Activated naive CD8-positive, alpha-beta T cell treated with anti-CD3 and anti-CD28 coated beads for 36 hours (primary cell): Measurements from ENCODE around the gene SLC25A44. TPM values are rescaled to one million over a fixed set of nuclear protein-coding genes. Genes with fewer than 3 reads are reported as not detected.
A peak's percentile ranks its signal among the peaks of the same experiment; 100 is the strongest.

ENCODE experiments used
- DNase-seq: peaks from one replicate; pipeline ENCODE4 v3.0.0; 2021
- H3K27ac Mint-ChIP-seq: one replicate; pipeline ENCODE4 v1.8.0; 2022; ENCODE audit warnings: mild to moderate bottlenecking, moderate library complexity, mixed read lengths
- H3K27me3 Mint-ChIP-seq: one replicate; pipeline ENCODE4 v1.8.0; 2022; ENCODE audit warnings: mild to moderate bottlenecking, mixed read lengths
- H3K36me3 Mint-ChIP-seq: one replicate; pipeline ENCODE4 v1.8.0; 2021; ENCODE audit warnings: mild to moderate bottlenecking, mixed read lengths
- H3K4me1 Mint-ChIP-seq: one replicate; pipeline ENCODE4 v1.8.0; 2021; ENCODE audit warnings: mixed read lengths
- H3K4me3 Mint-ChIP-seq: one replicate; pipeline ENCODE4 v1.8.0; 2022; ENCODE audit warnings: mild to moderate bottlenecking, moderate library complexity, mixed read lengths
- H3K9me3 Mint-ChIP-seq: one replicate; pipeline ENCODE4 v1.8.0; 2022; ENCODE audit warnings: mixed read lengths
- total RNA-seq, 2 experiments: library from RNA; stranded (reverse); gene quantifications; one replicate each; pipeline ENCODE4 v1.2.3, GENCODE V29; 2021

The SLC25A44 gene
- total RNA-seq, 2 experiments from 2014 or later: 55.0 to 60.7 TPM

DNA sequence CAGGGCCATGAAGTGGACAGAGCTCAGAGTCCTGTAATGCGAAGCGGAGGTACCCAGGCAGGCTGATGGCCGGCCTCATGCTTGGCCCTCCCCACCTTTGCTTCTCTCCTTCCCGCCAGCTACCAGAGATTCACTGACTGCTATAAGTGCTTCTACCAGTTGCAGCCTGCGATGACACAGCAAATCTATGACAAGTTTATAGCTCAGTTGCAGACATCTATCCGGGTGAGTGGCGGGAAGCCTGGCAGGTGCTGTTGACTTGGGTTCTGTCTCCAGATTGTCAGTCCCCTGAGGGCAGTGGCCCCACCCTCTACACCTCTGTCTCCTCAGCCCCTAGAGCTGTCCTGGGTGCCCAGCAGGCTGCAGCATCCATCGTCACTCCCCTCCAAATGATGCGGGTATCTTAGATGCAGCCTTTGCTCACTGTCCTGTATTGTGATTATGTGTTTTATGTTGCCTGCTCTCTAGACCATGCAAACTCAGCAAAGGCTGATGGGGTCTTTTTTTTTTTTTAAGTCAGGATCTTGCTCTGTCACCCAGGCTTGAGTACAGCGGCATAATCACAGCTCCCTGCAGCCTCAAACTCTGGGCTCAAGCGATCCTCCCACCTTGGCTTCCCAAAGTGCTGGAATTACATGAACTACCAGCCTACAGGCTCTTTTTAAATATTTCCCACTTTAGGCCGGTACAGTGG lies 38.4 kb downstream of the SLC25A44 start:
- Mint-ChIP-seq H3K36me3 (peaks cover 23% of the 10 kb centered on the region), H3K27me3 (no peaks in the 10 kb centered on the region), H3K4me3 (no peak overlapping the region), H3K27ac (peak overlapping the region; percentile 43), H3K4me1 (peaks cover 10% of the 10 kb centered on the region), H3K9me3 (no peaks in the 10 kb centered on the region)
- DNase-seq: no peak

DNA sequence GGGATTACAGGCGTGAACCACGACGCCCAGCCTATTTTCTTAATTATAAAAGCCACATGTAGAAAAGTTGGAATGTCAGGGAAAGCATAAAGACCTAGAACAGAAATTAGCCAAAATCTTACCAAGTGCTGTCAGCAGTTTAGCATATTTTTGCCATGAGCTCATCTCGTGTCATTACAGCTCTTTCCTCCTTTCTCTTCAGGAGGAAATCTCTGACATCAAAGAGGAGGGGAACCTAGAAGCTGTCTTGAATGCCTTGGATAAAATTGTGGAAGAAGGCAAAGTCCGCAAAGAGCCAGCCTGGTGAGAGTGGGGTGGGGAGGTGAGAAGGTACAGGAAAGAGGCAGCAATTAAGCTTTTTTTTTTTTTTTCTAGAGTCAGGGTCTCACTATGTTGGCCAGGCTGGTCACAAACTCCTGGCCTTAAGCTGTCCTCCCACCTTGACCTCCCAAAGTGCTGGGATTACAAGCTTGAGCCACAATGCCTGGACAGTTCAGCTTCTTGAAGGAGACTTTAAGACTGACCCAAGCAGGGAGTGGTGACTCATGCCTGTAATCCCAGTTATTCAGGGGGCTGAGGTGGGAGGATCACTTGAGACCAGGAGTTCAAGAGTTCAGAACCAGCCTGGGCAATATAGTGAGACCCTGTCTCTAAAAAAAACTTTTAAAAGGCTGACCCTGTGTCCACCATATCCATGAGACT lies 39.7 kb downstream of the SLC25A44 start:
- DNase-seq: no peak
- H3K4me1 Mint-ChIP-seq: peaks cover 15% of the 10 kb centered on the region
- H3K36me3 Mint-ChIP-seq: peaks cover 23% of the 10 kb centered on the region
- H3K27me3 Mint-ChIP-seq: no peaks in the 10 kb centered on the region
- H3K27ac Mint-ChIP-seq: peak overlapping the region; percentile 43
- H3K4me3 Mint-ChIP-seq: no peak overlapping the region
- no peaks in the 10 kb centered on the region for H3K9me3 Mint-ChIP-seq

DNA sequence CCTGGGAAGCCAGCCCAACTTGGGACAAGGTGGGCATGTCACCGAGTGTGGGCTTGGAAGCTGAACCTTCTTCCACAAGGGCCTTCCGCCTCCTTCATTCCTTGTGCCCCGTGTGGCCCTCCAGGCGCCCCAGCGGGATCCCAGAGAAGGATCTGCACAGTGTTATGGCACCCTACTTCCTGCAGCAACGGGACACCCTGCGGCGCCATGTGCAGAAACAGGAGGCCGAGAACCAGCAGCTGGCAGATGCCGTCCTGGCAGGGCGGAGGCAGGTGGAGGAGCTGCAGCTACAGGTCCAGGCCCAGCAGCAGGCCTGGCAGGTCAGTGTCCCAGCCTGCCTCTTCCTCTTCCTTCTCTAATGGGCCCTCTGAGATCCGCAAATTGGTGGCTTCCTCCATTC lies 42.3 kb downstream of the SLC25A44 start:
- H3K9me3 Mint-ChIP-seq: no peaks in the 10 kb centered on the region
- no peak overlapping the region for H3K27ac Mint-ChIP-seq
- peaks cover 10% of the 10 kb centered on the region for H3K4me1 Mint-ChIP-seq
- H3K4me3 Mint-ChIP-seq: no peak overlapping the region
- H3K27me3 Mint-ChIP-seq: no peaks in the 10 kb centered on the region
- no peak for DNase-seq
- H3K36me3 Mint-ChIP-seq: peaks cover 21% of the 10 kb centered on the region

DNA sequence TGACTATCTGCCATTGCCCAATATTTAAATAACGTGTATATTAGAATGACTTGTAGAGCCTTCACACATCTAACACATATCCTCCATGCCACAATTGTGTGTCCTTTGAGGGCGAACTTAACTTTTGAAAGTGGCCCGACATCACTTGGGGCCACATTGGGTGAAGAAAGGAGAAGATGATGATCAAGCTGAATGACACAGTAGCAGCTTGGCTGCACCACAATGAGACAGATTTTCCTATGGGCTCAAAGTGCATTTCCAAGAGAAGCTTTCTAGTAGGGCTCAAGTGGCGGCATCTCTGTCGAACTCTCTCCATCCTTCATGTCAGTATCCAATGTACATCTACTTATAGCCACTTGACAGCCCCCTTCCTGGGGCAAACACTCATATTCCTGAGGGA lies 44.3 kb downstream of the SLC25A44 start:
- Mint-ChIP-seq H3K36me3 (peaks cover 21% of the 10 kb centered on the region), H3K4me3 (no peak overlapping the region), H3K27ac (peak overlapping the region; percentile 45), H3K4me1 (peaks cover 8% of the 10 kb centered on the region), H3K9me3 (no peaks in the 10 kb centered on the region), H3K27me3 (no peaks in the 10 kb centered on the region)
- no peak for DNase-seq

DNA sequence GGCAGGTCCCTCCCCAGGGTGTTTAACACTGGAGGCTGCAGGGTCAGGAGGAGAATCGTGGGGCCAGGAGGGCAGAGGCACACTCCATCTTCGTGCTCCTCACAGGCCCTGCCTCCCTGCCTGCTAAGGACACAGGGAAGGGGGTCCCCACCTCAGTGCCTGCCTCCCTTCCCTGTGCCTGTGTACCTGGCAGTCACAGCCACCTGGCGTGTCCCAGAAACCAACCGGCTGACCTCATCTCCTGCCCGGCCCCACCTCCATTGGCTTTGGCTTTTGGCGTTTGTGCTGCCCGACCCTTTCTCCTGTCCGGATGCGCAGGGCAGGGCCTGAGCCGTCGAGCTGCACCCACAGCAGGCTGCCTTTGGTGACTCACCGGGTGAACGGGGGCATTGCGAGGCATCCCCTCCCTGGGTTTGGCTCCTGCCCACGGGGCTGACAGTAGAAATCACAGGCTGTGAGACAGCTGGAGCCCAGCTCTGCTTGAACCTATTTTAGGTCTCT lies 47.5 kb downstream of the SLC25A44 start:
- Mint-ChIP-seq H3K4me3 (no peak overlapping the region), H3K36me3 (peaks cover 17% of the 10 kb centered on the region), H3K4me1 (peaks cover 23% of the 10 kb centered on the region), H3K9me3 (no peaks in the 10 kb centered on the region), H3K27me3 (no peaks in the 10 kb centered on the region), H3K27ac (no peak overlapping the region)
- no peak for DNase-seq

DNA sequence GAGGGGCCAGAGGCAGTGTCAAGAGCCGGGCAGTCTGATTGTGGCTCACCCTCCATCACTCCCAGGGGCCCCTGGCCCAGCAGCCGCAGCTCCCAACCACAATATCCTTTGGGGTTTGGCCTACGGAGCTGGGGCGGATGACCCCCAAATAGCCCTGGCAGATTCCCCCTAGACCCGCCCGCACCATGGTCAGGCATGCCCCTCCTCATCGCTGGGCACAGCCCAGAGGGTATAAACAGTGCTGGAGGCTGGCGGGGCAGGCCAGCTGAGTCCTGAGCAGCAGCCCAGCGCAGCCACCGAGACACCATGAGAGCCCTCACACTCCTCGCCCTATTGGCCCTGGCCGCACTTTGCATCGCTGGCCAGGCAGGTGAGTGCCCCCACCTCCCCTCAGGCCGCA lies 48.0 kb downstream of the SLC25A44 start, which contains the start of gene BGLAP:
Gene BGLAP, plus strand, starts transcription at position 259 of the 400 bp plus-strand sequence. Its CDS starts 48 bp downstream, at position 307.
- Mint-ChIP-seq H3K36me3 (peaks cover 13% of the 10 kb centered on the region), H3K27me3 (no peaks in the 10 kb centered on the region), H3K4me3 (no peak within 1 kb of the TSS), H3K9me3 (no peaks in the 10 kb centered on the region), H3K27ac (no peak within 1 kb of the TSS), H3K4me1 (peaks cover 23% of the 10 kb centered on the region)
- no peak for DNase-seq

DNA sequence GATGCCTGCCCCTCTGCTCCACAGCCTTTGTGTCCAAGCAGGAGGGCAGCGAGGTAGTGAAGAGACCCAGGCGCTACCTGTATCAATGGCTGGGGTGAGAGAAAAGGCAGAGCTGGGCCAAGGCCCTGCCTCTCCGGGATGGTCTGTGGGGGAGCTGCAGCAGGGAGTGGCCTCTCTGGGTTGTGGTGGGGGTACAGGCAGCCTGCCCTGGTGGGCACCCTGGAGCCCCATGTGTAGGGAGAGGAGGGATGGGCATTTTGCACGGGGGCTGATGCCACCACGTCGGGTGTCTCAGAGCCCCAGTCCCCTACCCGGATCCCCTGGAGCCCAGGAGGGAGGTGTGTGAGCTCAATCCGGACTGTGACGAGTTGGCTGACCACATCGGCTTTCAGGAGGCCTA lies 48.8 kb downstream of the SLC25A44 start:
- no peak for DNase-seq
- no peaks in the 10 kb centered on the region for H3K27me3 Mint-ChIP-seq
- H3K36me3 Mint-ChIP-seq: peaks cover 13% of the 10 kb centered on the region
- no peak overlapping the region for H3K27ac Mint-ChIP-seq
- H3K4me1 Mint-ChIP-seq: peaks cover 23% of the 10 kb centered on the region
- no peaks in the 10 kb centered on the region for H3K9me3 Mint-ChIP-seq
- no peak overlapping the region for H3K4me3 Mint-ChIP-seq

DNA sequence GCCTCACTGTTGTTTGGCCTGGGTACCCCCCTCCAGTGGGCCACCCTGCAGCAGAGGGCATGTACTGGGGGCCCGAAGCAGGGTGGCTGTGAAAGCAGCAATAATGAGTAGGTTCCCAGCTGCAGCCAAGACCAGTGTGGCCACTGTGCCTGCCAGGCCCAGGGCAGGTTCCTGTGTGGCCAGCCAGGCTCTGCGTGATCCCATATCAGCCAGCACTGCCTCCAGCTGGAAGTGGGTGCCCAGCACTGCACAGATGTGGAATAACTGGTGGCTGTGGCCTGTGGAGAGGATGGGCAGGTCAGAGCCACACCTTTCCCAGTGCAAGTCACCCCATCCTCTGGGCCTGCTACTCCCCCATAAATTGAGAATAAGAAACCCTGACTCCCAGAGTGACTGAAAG lies 50.2 kb downstream of the SLC25A44 start:
- H3K27me3 Mint-ChIP-seq: no peaks in the 10 kb centered on the region
- H3K27ac Mint-ChIP-seq: no peak overlapping the region
- peaks cover 9% of the 10 kb centered on the region for H3K36me3 Mint-ChIP-seq
- peaks cover 16% of the 10 kb centered on the region for H3K4me1 Mint-ChIP-seq
- H3K4me3 Mint-ChIP-seq: no peak overlapping the region
- no peaks in the 10 kb centered on the region for H3K9me3 Mint-ChIP-seq
- no peak for DNase-seq

DNA sequence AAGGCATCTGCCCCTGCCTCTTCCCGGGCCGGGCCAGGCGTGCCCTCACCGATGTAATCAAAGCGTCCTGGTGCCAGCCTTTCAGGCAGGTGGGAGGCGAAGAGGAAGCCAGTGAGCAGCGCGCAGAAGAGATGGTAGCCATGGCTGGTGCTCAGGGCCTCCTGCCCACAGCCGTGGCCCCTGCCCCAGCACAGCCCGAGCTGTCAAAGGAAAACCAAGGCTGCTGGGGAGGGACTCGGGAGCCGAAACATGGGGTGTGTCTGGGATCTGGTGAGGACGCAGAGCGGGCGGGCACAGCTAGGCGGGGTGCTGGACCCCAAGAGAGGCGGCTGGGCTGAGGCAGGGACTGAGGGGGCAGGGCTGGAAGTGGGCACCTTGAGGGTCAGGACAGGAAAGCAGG lies 50.8 kb downstream of the SLC25A44 start:
- Mint-ChIP-seq H3K4me3 (peak overlapping the region; percentile 71), H3K27ac (peak overlapping the region; percentile 12), H3K27me3 (no peaks in the 10 kb centered on the region), H3K4me1 (peaks cover 16% of the 10 kb centered on the region), H3K36me3 (peaks cover 12% of the 10 kb centered on the region), H3K9me3 (no peaks in the 10 kb centered on the region)
- no peak for DNase-seq

DNA sequence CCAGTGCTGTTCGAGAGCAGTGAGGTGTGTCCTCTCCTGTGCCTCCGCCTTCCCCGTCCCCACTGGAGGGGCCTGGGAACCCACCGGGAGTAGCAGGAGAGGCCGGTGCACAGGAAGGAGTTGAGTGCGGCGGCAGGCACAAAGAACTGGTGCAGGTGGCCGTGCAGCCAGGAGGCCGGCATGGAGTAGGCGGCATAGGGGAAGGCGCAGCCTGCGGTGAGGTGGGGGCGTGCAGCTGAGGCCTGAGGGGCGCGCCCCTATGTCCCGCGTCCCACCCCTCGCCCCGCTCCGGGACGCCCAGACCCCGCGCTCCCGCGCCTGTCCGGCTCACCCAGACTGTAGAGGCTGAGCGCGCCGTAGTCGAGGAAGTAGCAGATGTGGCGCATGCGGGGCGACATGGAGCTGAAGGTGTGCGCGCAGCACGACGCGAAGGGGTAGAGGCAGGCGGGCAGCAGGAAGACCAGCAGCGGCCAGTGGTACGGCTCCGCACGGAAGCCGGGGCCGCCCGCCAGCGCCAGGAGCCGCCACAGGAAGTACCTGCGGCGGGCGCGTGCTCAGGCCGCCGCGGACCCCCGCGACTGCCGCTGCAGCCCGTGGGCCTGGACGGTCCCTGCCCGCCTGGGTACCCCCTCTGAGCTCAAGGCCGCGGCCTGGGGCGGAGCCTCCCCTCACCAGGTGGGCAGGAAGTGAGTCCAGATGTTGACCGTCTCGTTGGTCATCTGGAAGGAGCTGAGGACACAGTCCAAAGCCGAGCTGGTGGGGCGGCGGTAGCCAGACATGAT lies 51.7 kb downstream of the SLC25A44 start:
- Mint-ChIP-seq H3K9me3 (no peaks in the 10 kb centered on the region), H3K36me3 (peaks cover 10% of the 10 kb centered on the region), H3K27ac (peak overlapping the region; percentile 73), H3K27me3 (no peaks in the 10 kb centered on the region), H3K4me3 (peak overlapping the region; percentile 71), H3K4me1 (peaks cover 16% of the 10 kb centered on the region)
- DNase-seq: peak; percentile 51

DNA sequence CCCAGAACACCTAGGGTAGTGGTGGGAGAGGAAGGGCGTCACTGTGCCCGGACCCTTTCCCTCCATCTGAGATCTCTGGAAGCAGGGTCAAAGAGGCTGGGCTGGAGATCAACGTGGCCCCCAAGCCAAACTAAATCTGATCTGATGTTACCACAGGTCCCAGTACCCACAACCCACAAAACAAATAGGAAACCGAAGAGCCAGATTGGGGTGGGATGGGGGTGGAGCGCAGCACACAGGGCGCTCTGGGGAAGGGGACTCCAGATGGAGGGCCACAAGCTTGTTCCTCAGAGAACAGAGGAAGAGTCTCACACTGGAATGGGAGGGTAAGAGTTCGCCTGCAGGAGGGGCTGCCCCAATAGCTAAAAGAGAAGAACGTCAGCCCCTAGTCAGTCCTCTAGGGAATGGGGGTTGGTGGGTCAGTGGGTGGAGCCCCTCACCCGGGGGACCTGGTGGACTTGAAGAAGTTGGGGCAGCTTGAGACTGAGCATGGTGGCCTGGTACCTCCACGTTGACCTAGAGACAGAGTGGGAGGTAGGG lies 52.4 kb downstream of the SLC25A44 start:
- Mint-ChIP-seq H3K4me3 (no peak overlapping the region), H3K4me1 (peaks cover 16% of the 10 kb centered on the region), H3K36me3 (peaks cover 10% of the 10 kb centered on the region), H3K27ac (peak overlapping the region; percentile 42), H3K9me3 (no peaks in the 10 kb centered on the region), H3K27me3 (no peaks in the 10 kb centered on the region)
- DNase-seq: no peak

GRCh38 chr1:156246781-156247459 lies 53.0 kb downstream of the SLC25A44 start:
- H3K27me3 Mint-ChIP-seq: no peaks in the 10 kb centered on the region
- H3K9me3 Mint-ChIP-seq: no peaks in the 10 kb centered on the region
- peaks cover 16% of the 10 kb centered on the region for H3K4me1 Mint-ChIP-seq
- no peak for DNase-seq
- H3K27ac Mint-ChIP-seq: no peak overlapping the region
- no peak overlapping the region for H3K4me3 Mint-ChIP-seq
- peaks cover 10% of the 10 kb centered on the region for H3K36me3 Mint-ChIP-seq

- H3K27ac Mint-ChIP-seq: no peak within 1 kb of the TSS
- no peak for DNase-seq
- peaks cover 16% of the 10 kb centered on the region for H3K4me1 Mint-ChIP-seq
- H3K4me3 Mint-ChIP-seq: no peak within 1 kb of the TSS
- peaks cover 10% of the 10 kb centered on the region for H3K36me3 Mint-ChIP-seq
- H3K27me3 Mint-ChIP-seq: no peaks in the 10 kb centered on the region
- H3K9me3 Mint-ChIP-seq: no peaks in the 10 kb centered on the region
Measured at GRCh38 chr1:156247460-156248322, 53.8 kb downstream of the SLC25A44 start, which contains the start of gene PAQR6. Gene PAQR6 (minus strand): TSS chr1:156248056. CDS start chr1:156246731, 1,325 bp downstream.

DNA sequence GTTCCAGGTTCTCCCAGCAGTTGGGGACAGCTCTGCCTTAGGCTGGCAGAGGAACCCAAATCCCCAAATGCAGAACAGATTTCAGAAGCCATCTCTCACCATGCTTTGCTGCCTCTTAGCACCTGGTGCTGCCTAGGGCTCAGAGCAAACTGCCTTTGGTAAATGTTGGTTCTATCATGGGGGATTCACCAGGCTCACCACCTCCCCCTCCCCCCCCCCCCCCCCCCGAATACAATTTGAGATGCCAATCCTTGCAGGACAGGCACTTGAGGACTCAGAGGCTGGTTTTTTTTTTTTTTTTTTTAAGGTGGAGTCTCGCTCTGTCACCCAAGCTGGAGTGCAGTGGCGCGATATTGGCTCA lies 54.4 kb downstream of the SLC25A44 start:
- Mint-ChIP-seq H3K27ac (no peak overlapping the region), H3K36me3 (peaks cover 10% of the 10 kb centered on the region), H3K27me3 (no peaks in the 10 kb centered on the region), H3K4me1 (peaks cover 16% of the 10 kb centered on the region), H3K4me3 (no peak overlapping the region), H3K9me3 (no peaks in the 10 kb centered on the region)
- no peak for DNase-seq
